ENCODE measurements around the gene AUTS2. TPM values are rescaled to one million over a fixed set of nuclear protein-coding genes. Genes with fewer than 3 reads are reported as not detected.

The AUTS2 gene
- total and polyA plus RNA-seq, 2 of the 8 experiments (the other 6 are each of a cell fraction or from before 2014, with no cell fraction given) = 25.9 to 101 TPM

- FAIRE-seq (no peak), DNase-seq (ENCODE audit: low read depth in 1 of 2, low spot score in 2 of 2) (no peak)
- Histone ChIP-seq H2BK5ac (ENCODE audit: low read depth, low read length) (0 out of 2 replicates have a peak overlapping the region, but pooled peaks have one; percentile 44), H3K27me3 (replicated peaks in 1 of 4; ENCODE audit: control insufficient read depth in 3 of 4, extremely low read depth in 1 of 4, insufficient read depth in 3 of 4, low read length in 3 of 4) (no peaks in the 10 kb centered on the region; a peak in 2 of 7 replicates), H2BK15ac (ENCODE audit: low read length) (peak overlapping the region; percentile 96; the same call in 1 of the 2 replicates), H3K18ac (ENCODE audit: extremely low read depth, low read length) (no peak overlapping the region; the same call in 1 of the 2 replicates), H3K9me3 (ENCODE audit: insufficient read depth in 2 of 2, low read depth in 1 of 2, low read length in 1 of 2) (no peaks in the 10 kb centered on the region; a peak in 1 of 4 replicates), H2AFZ (ENCODE audit: low read length) (no peak overlapping the region), H3K4me2 (ENCODE audit: insufficient read depth in 1 of 2, low read depth in 2 of 2, low read length in 2 of 2) (peak overlapping the region in 1 of 2 experiments; percentile 8; a peak in 1 of 4 replicates), H3K27ac (ENCODE audit: low read depth, low read length) (no peak overlapping the region), H3K56ac (replicated peaks; ENCODE audit: insufficient read length, low read depth, low read length) (no peak overlapping the region), H3K14ac (ENCODE audit: insufficient read length) (no peak overlapping the region), H3K23me2 (ENCODE audit: low read depth, low read length) (no peaks in the 10 kb centered on the region), H2AK5ac (ENCODE audit: low read depth, low read length) (0 out of 2 replicates have a peak overlapping the region, but pooled peaks have one; percentile 1), H3K4ac (replicated peaks; ENCODE audit: insufficient read length, low read depth, low read length) (peak overlapping the region; percentile 8), H4K8ac (ENCODE audit: extremely low read depth, insufficient read depth, low read length) (no peak overlapping the region; the same call in 1 of the 2 replicates), H2BK12ac (ENCODE audit: low read depth, low read length) (peak overlapping the region; percentile 68; the same call in 1 of the 2 replicates), H3K36me3 (ENCODE audit: control insufficient read depth in 2 of 4, insufficient read depth in 4 of 4, low read length in 3 of 4) (no peaks in the 10 kb centered on the region; a peak in 1 of 8 replicates), H2BK120ac (replicated peaks; ENCODE audit: low read depth, low read length) (no peak overlapping the region), H2BK20ac (ENCODE audit: low read length) (peak overlapping the region; percentile 68; the same call in 1 of the 2 replicates), H4K91ac (replicated peaks; ENCODE audit: insufficient read length, low read length) (no peak overlapping the region), H3K4me1 (replicated peaks in 1 of 4; ENCODE audit: control insufficient read depth in 3 of 4, insufficient read depth in 4 of 4, low read length in 3 of 4) (peaks cover 3 to 17% (median 11%) of the 10 kb centered on the region in 4 experiments; a peak in 6 of 7 replicates), H4K20me1 (replicated peaks in 1 of 2; ENCODE audit: control insufficient read depth in 1 of 2, insufficient read depth in 2 of 2, low read length in 2 of 2) (no peaks in the 10 kb centered on the region), H3K79me1 (ENCODE audit: low read depth, low read length) (no peaks in the 10 kb centered on the region), H3K79me2 (ENCODE audit: control insufficient read depth in 1 of 2, insufficient read depth in 2 of 2, low read length in 2 of 2) (no peaks in the 10 kb centered on the region), H3K4me3 (ENCODE audit: extremely low read depth in 1 of 4, insufficient read depth in 2 of 4, low read depth in 3 of 4, low read length in 4 of 4) (no peak overlapping the region), H4K5ac (ENCODE audit: insufficient read length, low read depth, low read length) (no peak overlapping the region), H3K9ac (replicated peaks in 1 of 4; ENCODE audit: extremely low read depth in 1 of 4, low read depth in 3 of 4, low read length in 3 of 4) (no peak overlapping the region; a peak in 1 of 7 replicates), H3K23ac (ENCODE audit: insufficient read length) (no peak overlapping the region)
- ChIA-PET CTCF (ENCODE audit: partially characterized antibody) (no interaction called here), POLR2A (ENCODE audit: partially characterized antibody) (interaction anchor here (1.0 to 1.3 kb wide), 3 partner anchors 14 to 63 kb away, joined by 3 read pairs; no protein-coding TSS in a partner anchor)
- WGBS, 2 experiments (ENCODE audit: extremely low coverage in 1 of 2, insufficient coverage in 1 of 2, insufficient read length in 1 of 2, insufficient replicate concordance in 2 of 2, low coverage in 1 of 2, low lambda C conversion rate in 2 of 2, missing lambda C conversion rate in 1 of 2) = 90% methylated on average over 25 of the region's 28 CpGs; no CpG with 5 or more reads in 1 of the 2 experiments
- no peak for TF ChIP-seq SIX5 (IDR thresholded peaks at IDR 0.05; ENCODE audit: low read depth, low read length)
- TF ChIP-seq SP2 (IDR thresholded peaks at IDR 0.05; ENCODE audit: low read length) = no peak
- TF ChIP-seq CREB1 (IDR thresholded peaks at IDR 0.05) = no peak
- no peak for TF ChIP-seq POLR2A (IDR thresholded peaks at IDR 0.05; ENCODE audit: control extremely low read depth in 1 of 2, low read depth in 2 of 2, low read length in 2 of 2)
These were observed 1032.7 kb downstream of the AUTS2 start for GRCh38 chr7:70630818-70631457.
